Measurements from ENCODE around the gene GREM2.

GREM2 gene

DNA sequence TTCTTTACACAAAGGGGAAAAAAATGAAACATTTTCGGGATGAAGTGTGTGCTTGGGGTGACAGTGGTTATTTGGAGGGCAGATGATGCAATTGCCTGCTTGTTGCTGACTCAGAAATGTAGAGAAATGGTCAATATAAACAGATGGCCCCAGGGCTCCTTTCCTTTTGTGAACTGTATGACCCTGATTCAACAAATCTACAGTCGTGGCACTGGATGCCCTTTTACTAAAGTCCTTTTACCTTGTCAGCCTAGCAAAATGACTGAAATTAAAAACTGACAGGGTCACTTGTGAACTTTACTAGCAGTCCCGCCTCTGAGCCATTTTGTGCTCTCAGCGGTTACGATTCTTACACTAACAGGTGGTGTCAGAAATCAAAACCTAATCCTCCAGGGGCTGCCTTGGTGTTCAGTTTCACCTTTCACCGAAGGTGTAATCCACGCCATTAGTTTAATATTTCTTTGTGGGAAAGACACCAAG, 49.8 kb downstream of the GREM2 start:
- Histone ChIP-seq H3K27ac (ENCODE audit: low read depth, low read length) (no peak overlapping the region), H2AFZ (ENCODE audit: low read length, unreplicated experiment) (peak overlapping the region; percentile 25), H3K79me2 (ENCODE audit: control insufficient read depth, insufficient read depth, low read length, unreplicated experiment) (no peaks in the 10 kb centered on the region), H3K4me1 (ENCODE audit: control insufficient read depth, insufficient read depth, low read length, unreplicated experiment) (peaks cover 9% of the 10 kb centered on the region), H3K36me3 (ENCODE audit: insufficient read depth, low read length) (no peaks in the 10 kb centered on the region), H3K4me3 (ENCODE audit: low read depth, low read length) (no peak overlapping the region), H3K27me3 (ENCODE audit: insufficient read depth, low read length) (no peaks in the 10 kb centered on the region)

DNA sequence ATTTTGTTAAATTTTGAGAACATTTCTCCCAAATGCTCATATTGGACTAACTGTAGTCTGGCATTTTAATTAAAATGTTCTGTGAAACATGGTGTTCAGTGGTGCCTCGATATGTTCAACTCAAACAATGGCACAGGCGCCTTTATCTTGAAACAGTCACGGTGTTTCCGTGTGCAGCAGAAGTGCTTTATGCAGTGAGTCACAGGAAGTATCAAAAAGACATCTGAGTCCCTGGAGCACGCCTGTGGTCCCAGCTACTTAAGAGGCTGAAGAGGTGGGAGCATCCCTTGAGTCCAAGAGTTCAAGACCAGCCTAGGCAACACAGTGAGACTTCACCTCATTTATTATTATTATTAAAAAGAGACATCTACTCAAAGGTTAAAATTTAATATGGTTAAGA, 52.2 kb downstream of the GREM2 start:
- Histone ChIP-seq H3K79me2 (ENCODE audit: control insufficient read depth, insufficient read depth, low read length, unreplicated experiment) (no peaks in the 10 kb centered on the region), H3K27me3 (ENCODE audit: insufficient read depth, low read length) (no peaks in the 10 kb centered on the region), H3K4me3 (ENCODE audit: low read depth, low read length) (no peak overlapping the region), H3K36me3 (ENCODE audit: insufficient read depth, low read length) (no peaks in the 10 kb centered on the region), H3K27ac (ENCODE audit: low read depth, low read length) (no peak overlapping the region), H3K4me1 (ENCODE audit: control insufficient read depth, insufficient read depth, low read length, unreplicated experiment) (peaks cover 19% of the 10 kb centered on the region), H2AFZ (ENCODE audit: low read length, unreplicated experiment) (no peak overlapping the region)

DNA sequence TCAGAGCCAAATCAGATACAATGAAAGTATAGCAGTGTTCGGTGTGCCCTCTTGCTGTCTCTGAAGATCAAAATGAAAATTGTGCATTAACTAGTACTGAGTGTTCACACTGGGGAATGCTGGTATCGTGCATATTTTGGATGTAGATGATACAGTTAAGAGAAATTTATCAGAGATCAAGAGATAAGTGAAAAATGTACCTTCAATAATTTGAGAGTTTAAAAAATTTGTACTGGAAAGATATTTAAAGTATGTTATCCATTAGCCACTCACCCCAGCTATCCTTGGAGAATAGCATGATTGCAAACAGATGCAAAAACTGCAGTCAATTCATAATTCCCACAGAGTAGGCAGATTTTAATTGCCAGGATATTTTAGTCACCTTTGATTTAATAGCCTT, 56.4 kb downstream of the GREM2 start:
- no peaks in the 10 kb centered on the region for H3K36me3 ChIP-seq (ENCODE audit: insufficient read depth, low read length)
- H3K4me1 ChIP-seq (ENCODE audit: control insufficient read depth, insufficient read depth, low read length, unreplicated experiment) = peaks cover 10% of the 10 kb centered on the region
- H2AFZ ChIP-seq (ENCODE audit: low read length, unreplicated experiment) = peak overlapping the region; percentile 57
- no peak overlapping the region for H3K4me3 ChIP-seq (ENCODE audit: low read depth, low read length)
- H3K79me2 ChIP-seq (ENCODE audit: control insufficient read depth, insufficient read depth, low read length, unreplicated experiment) = no peaks in the 10 kb centered on the region
- no peak overlapping the region for H3K27ac ChIP-seq (ENCODE audit: low read depth, low read length)
- H3K27me3 ChIP-seq (ENCODE audit: insufficient read depth, low read length) = no peaks in the 10 kb centered on the region

DNA sequence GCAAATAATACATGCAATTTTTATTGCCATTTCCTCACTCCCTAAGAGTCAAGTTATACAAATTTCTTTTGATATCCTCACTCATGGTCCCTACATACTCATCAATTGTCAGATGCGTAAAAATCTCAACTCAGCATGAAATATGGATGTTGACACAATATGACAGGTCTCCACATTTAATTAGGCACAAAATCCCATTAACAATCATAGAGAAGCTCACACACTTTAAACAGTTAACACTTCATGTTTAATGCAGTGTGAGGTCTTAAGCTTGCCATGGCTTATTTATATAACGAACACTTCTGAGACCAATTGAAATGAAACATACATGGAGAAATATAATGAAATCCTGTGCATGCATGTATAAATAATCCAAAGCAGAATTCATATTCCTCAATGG, 58.6 kb downstream of the GREM2 start:
- no peaks in the 10 kb centered on the region for H3K79me2 ChIP-seq (ENCODE audit: control insufficient read depth, insufficient read depth, low read length, unreplicated experiment)
- H3K36me3 ChIP-seq (ENCODE audit: insufficient read depth, low read length) = no peaks in the 10 kb centered on the region
- no peak overlapping the region for H3K27ac ChIP-seq (ENCODE audit: low read depth, low read length)
- H2AFZ ChIP-seq (ENCODE audit: low read length, unreplicated experiment) = no peak overlapping the region
- no peak overlapping the region for H3K4me3 ChIP-seq (ENCODE audit: low read depth, low read length)
- no peaks in the 10 kb centered on the region for H3K27me3 ChIP-seq (ENCODE audit: insufficient read depth, low read length)
- H3K4me1 ChIP-seq (ENCODE audit: control insufficient read depth, insufficient read depth, low read length, unreplicated experiment) = peaks cover 10% of the 10 kb centered on the region

DNA sequence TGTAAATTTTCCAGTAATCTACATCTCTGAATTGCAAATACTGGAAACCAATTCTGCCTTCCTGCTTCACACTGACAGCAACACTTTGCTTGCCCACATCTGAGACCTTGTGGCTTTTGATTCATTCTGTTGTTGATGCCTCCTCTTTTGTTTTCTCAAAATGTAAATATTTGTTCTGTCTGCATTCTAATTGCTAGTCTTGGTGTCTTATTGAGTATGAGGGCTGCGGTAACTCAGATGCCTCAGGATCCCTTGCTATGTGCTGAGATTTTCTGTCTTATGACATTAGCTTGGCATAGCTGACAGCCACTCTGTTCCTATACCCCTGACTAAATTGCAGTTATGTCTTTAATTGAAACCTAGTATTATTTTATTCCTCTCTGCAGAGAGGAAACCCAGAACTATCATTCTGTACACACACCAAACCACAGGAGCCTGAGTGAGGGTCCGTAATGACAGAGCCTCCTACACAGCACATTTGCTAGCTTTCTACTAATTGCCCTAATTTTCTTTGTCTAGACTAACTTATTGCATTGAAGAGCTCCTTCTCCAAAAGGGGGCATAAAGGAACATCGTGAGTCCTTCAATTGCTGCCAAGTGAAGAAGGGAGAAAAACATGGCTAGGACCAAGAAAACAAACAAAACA, 72.1 kb downstream of the GREM2 start:
- Histone ChIP-seq H3K27me3 (ENCODE audit: insufficient read depth, low read length) (no peaks in the 10 kb centered on the region), H2AFZ (ENCODE audit: low read length, unreplicated experiment) (no peak overlapping the region), H3K27ac (ENCODE audit: low read depth, low read length) (no peak overlapping the region), H3K4me3 (ENCODE audit: low read depth, low read length) (no peak overlapping the region), H3K36me3 (ENCODE audit: insufficient read depth, low read length) (no peaks in the 10 kb centered on the region), H3K4me1 (ENCODE audit: control insufficient read depth, insufficient read depth, low read length, unreplicated experiment) (no peaks in the 10 kb centered on the region), H3K79me2 (ENCODE audit: control insufficient read depth, insufficient read depth, low read length, unreplicated experiment) (no peaks in the 10 kb centered on the region)

DNA sequence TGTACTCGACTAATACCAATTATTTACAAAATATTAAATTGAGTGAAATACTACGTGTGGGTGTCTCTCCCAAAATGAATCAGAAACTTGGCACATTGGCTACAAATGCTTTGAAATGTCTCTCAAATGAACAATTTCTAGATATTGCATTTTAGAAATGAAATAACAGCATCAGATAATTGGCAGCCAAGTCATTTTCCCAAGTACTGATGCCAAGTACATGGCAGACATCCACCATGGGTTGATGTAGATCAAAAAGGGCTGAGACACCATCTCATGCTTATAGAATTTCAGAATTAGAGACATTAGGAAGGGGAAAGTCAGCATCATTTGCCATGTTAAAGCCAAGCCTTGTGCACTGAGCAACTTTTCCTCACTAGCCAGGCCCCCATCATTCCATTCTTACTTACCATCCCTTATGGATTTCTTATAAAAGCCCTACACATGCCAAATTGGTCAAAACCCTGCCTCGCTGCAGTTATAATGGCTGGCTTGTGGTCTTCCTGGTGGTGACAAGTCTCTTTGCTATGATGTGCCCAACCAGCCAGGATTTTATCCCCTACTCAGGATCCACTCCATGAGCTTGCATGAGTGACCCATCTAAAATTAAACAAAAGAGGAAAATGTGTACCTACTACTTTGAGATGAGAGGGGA, 73.1 kb downstream of the GREM2 start:
- Histone ChIP-seq H3K27ac (ENCODE audit: low read depth, low read length) (no peak overlapping the region), H3K4me3 (ENCODE audit: low read depth, low read length) (no peak overlapping the region), H3K36me3 (ENCODE audit: insufficient read depth, low read length) (no peaks in the 10 kb centered on the region), H3K4me1 (ENCODE audit: control insufficient read depth, insufficient read depth, low read length, unreplicated experiment) (no peaks in the 10 kb centered on the region), H3K27me3 (ENCODE audit: insufficient read depth, low read length) (no peaks in the 10 kb centered on the region), H2AFZ (ENCODE audit: low read length, unreplicated experiment) (no peak overlapping the region), H3K79me2 (ENCODE audit: control insufficient read depth, insufficient read depth, low read length, unreplicated experiment) (no peaks in the 10 kb centered on the region)

DNA sequence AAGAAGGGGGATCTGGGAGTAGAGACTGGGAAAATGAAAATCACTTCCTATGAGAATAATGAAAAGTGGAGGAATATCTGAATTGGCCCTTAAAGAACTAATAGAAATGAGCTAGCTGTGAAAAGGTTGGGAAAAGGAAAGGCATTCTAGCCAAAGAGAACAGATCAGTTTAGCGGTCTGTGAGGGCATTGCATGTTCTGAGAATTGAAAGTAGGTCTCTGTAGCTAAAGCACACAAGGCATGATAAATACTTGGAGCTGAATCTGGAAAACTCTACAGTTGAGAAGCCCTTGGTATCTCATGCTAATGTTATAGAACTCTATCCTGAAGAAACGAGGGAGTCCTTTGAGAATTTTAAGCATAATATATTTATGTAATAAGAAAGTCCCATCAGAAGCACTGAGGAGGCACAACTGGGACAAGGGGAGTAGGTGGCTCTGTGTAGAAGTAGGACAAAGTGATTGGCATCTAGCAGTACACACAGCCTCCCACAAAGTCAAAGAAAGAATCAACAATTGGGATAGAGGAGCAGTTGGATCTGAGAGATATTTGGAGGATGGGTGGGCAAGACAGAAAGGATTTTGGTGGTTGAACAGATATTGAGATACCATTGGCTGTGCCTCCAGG, 78.7 kb downstream of the GREM2 start:
- H3K4me1 ChIP-seq (ENCODE audit: control insufficient read depth, insufficient read depth, low read length, unreplicated experiment) = no peaks in the 10 kb centered on the region
- H3K79me2 ChIP-seq (ENCODE audit: control insufficient read depth, insufficient read depth, low read length, unreplicated experiment) = no peaks in the 10 kb centered on the region
- H3K36me3 ChIP-seq (ENCODE audit: insufficient read depth, low read length) = no peaks in the 10 kb centered on the region
- H2AFZ ChIP-seq (ENCODE audit: low read length, unreplicated experiment) = no peak overlapping the region
- no peak overlapping the region for H3K4me3 ChIP-seq (ENCODE audit: low read depth, low read length)
- no peak overlapping the region for H3K27ac ChIP-seq (ENCODE audit: low read depth, low read length)
- no peaks in the 10 kb centered on the region for H3K27me3 ChIP-seq (ENCODE audit: insufficient read depth, low read length)

DNA sequence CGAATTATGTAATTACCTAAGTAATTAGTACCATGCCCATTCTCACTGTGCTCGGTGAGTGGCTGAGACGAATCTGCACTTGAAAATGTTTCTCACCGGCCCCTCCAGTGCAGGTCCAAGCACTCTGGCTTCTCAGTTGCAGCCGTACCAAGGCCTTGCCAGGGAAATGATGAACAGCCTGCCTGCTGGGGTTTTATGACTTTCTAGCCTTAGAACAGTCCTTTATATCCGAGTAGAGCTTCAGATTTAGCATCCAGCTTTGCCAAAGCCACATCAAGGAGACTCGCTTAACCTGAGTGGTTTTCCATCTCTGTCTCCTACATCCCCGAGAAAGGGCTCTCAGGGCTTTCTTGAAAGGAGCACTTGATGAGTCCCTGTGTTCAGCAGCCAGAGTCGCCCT, 83.4 kb downstream of the GREM2 start:
- Histone ChIP-seq H2AFZ (ENCODE audit: low read length, unreplicated experiment) (no peak overlapping the region), H3K4me3 (ENCODE audit: low read depth, low read length) (no peak overlapping the region), H3K79me2 (ENCODE audit: control insufficient read depth, insufficient read depth, low read length, unreplicated experiment) (no peaks in the 10 kb centered on the region), H3K27ac (ENCODE audit: low read depth, low read length) (no peak overlapping the region), H3K4me1 (ENCODE audit: control insufficient read depth, insufficient read depth, low read length, unreplicated experiment) (no peaks in the 10 kb centered on the region), H3K36me3 (ENCODE audit: insufficient read depth, low read length) (no peaks in the 10 kb centered on the region), H3K27me3 (ENCODE audit: insufficient read depth, low read length) (no peaks in the 10 kb centered on the region)

DNA sequence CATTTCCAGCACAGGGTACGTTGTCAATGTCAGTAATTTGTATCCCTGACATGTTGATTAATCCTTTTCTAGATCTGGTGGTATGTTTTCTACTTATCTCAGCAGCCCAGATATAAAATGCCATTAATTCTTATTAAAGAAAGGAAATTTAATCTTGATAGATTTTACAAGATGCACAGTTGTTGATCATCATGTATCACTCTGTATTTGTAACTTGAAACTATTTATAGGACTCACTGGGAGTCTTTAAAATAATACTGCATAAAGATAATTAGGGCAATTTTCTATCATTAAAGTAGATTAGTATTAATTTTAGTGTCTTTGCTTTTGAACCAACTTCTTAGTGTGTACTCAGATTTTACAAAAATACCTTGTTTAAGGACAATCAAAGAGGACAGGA, 84.9 kb downstream of the GREM2 start:
- no peaks in the 10 kb centered on the region for H3K27me3 ChIP-seq (ENCODE audit: insufficient read depth, low read length)
- no peak overlapping the region for H2AFZ ChIP-seq (ENCODE audit: low read length, unreplicated experiment)
- H3K4me1 ChIP-seq (ENCODE audit: control insufficient read depth, insufficient read depth, low read length, unreplicated experiment) = no peaks in the 10 kb centered on the region
- H3K27ac ChIP-seq (ENCODE audit: low read depth, low read length) = no peak overlapping the region
- no peak overlapping the region for H3K4me3 ChIP-seq (ENCODE audit: low read depth, low read length)
- no peaks in the 10 kb centered on the region for H3K79me2 ChIP-seq (ENCODE audit: control insufficient read depth, insufficient read depth, low read length, unreplicated experiment)
- no peaks in the 10 kb centered on the region for H3K36me3 ChIP-seq (ENCODE audit: insufficient read depth, low read length)

DNA sequence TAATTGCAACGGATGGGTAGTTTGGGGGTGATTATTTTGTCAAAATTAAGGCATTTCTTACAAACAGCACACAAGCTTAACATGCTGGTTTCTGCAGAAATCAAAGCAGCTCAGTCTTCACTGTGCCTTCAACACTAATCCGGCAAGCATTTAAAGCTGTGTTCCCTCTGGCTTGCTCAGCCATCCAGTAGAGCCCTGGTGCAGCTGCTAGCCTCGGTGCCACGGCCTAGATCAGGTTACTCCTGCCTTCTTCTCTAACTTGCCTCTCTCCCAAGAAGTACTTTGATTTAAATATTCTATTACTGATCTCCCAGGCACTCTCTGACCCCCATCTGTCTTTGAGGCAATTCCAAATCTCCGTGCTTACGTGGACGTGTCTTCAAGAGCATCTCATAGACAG, 85.6 kb downstream of the GREM2 start:
- no peak overlapping the region for H3K27ac ChIP-seq (ENCODE audit: low read depth, low read length)
- no peak overlapping the region for H2AFZ ChIP-seq (ENCODE audit: low read length, unreplicated experiment)
- no peaks in the 10 kb centered on the region for H3K27me3 ChIP-seq (ENCODE audit: insufficient read depth, low read length)
- no peaks in the 10 kb centered on the region for H3K4me1 ChIP-seq (ENCODE audit: control insufficient read depth, insufficient read depth, low read length, unreplicated experiment)
- H3K79me2 ChIP-seq (ENCODE audit: control insufficient read depth, insufficient read depth, low read length, unreplicated experiment) = no peaks in the 10 kb centered on the region
- no peak overlapping the region for H3K4me3 ChIP-seq (ENCODE audit: low read depth, low read length)
- H3K36me3 ChIP-seq (ENCODE audit: insufficient read depth, low read length) = no peaks in the 10 kb centered on the region

Data from ACC112 (cell line).